HEK293 (cell line): ENCODE data around the gene TMEM232.

Source experiments
- KLF1 ChIP-seq: fragments of 450-650 bp; formaldehyde crosslinking; IDR thresholded peaks from 2 replicates; pipeline ENCODE4 v1.5.1; 2016; ENCODE audit warnings: missing biosample characterization, missing genetic modification characterization
- SP2 ChIP-seq: fragments of 450-650 bp; formaldehyde crosslinking; IDR thresholded peaks from 2 replicates; pipeline ENCODE4 v1.5.1; 2016; ENCODE audit warnings: missing biosample characterization, missing genetic modification characterization
- ZBTB20 ChIP-seq: fragments of 450-650 bp; formaldehyde crosslinking; IDR thresholded peaks from 2 replicates; pipeline ENCODE4 v1.5.1; 2016; ENCODE audit warnings: missing biosample characterization, missing genetic modification characterization
- ZBTB21 ChIP-seq: fragments of 450-650 bp; formaldehyde crosslinking; IDR thresholded peaks from 2 replicates; pipeline ENCODE4 v1.5.1; 2017; ENCODE audit warnings: missing biosample characterization, missing genetic modification characterization
- ZBTB7A ChIP-seq: fragments of 450-650 bp; formaldehyde crosslinking; IDR thresholded peaks from 2 replicates; pipeline ENCODE4 v1.5.1; 2016; ENCODE audit warnings: low read depth, missing biosample characterization, missing genetic modification characterization
- ZFP37 ChIP-seq: fragments of 450-650 bp; formaldehyde crosslinking; IDR thresholded peaks from 2 replicates; pipeline ENCODE4 v1.5.1; 2016; ENCODE audit warnings: missing biosample characterization, missing genetic modification characterization
- ZNF146 ChIP-seq: fragments of 450-650 bp; formaldehyde crosslinking; IDR thresholded peaks from 2 replicates; pipeline ENCODE4 v1.5.1; 2016; ENCODE audit warnings: missing biosample characterization, missing genetic modification characterization
- ZNF561 ChIP-seq: fragments of 450-650 bp; IDR thresholded peaks from 2 replicates; pipeline ENCODE4 v1.5.1; 2018; ENCODE audit warnings: missing biosample characterization, missing genetic modification characterization, borderline replicate concordance
- ZNF629 ChIP-seq: fragments of 450-650 bp; formaldehyde crosslinking; IDR thresholded peaks from 2 replicates; pipeline ENCODE4 v1.5.1; 2017; ENCODE audit warnings: missing biosample characterization, missing genetic modification characterization
- TF ChIP-seq, protein P1 (sequence below): fragments of 450-650 bp; formaldehyde crosslinking; IDR thresholded peaks from 2 replicates; pipeline ENCODE4 v1.5.1; 2017; ENCODE audit warnings: missing biosample characterization, missing genetic modification characterization
- TF ChIP-seq, protein P2 (sequence below): fragments of 450-650 bp; formaldehyde crosslinking; IDR thresholded peaks from 2 replicates; pipeline ENCODE4 v1.5.1; 2016; ENCODE audit warnings: missing biosample characterization, missing genetic modification characterization
- TF ChIP-seq, protein P3 (sequence below): fragments of 450-650 bp; formaldehyde crosslinking; IDR thresholded peaks from 2 replicates; pipeline ENCODE4 v1.5.1; 2016; ENCODE audit warnings: missing biosample characterization, missing genetic modification characterization
- TF ChIP-seq, protein P4 (sequence below): fragments of 450-650 bp; formaldehyde crosslinking; conservative IDR thresholded peaks from 2 replicates; pipeline ENCODE4 v1.5.1; 2016; ENCODE audit warnings: low read depth, missing biosample characterization, missing genetic modification characterization
- TF ChIP-seq, protein P5 (sequence below): fragments of 450-650 bp; formaldehyde crosslinking; IDR thresholded peaks from 2 replicates; pipeline ENCODE4 v1.5.1; 2016; ENCODE audit warnings: missing biosample characterization, missing genetic modification characterization

DNA sequence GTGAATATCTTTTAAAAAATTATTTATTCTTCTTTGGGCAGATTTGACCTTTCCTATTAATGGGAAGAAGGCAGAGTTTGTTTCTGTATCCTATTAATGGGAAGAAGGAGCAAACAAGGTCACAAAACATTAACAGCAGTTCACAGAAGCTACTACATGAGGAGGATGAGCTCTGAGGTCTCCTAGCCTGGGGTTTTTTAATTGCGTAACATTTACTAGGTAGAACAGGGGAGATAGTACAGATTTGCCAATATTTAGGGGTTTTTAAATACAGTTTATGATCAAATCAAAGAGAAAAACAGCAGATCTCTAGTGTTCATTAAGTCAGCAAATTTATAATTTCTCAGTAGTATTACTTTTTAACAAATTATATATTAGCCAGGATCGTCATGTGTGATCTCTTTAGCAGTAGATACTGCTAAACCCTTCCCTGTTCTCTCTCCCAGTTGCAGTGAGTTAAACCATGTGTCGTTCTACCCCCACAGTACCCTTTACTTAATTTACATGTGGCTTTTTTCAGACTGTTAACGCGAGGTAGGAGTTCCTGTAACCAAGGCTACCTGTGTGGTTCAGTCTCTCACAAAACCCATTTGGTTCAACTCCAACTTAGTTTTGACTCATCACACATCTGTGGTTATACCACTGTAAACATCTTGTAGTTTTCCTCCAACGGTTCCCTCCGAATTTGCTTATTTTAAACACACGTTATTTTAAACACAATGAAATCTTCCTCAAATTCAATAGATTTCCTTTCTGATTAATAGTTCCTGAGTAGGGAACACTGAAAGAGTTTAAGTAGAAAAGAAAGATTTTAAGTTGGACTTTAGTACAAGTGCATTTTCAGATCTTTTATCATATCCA, 25.7 kb upstream of the TMEM232 start:
- TF ChIP-seq, protein P1, sequence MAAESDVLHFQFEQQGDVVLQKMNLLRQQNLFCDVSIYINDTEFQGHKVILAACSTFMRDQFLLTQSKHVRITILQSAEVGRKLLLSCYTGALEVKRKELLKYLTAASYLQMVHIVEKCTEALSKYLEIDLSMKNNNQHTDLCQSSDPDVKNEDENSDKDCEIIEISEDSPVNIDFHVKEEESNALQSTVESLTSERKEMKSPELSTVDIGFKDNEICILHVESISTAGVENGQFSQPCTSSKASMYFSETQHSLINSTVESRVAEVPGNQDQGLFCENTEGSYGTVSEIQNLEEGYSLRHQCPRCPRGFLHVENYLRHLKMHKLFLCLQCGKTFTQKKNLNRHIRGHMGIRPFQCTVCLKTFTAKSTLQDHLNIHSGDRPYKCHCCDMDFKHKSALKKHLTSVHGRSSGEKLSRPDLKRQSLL = no peak
- TF ChIP-seq, protein P2, sequence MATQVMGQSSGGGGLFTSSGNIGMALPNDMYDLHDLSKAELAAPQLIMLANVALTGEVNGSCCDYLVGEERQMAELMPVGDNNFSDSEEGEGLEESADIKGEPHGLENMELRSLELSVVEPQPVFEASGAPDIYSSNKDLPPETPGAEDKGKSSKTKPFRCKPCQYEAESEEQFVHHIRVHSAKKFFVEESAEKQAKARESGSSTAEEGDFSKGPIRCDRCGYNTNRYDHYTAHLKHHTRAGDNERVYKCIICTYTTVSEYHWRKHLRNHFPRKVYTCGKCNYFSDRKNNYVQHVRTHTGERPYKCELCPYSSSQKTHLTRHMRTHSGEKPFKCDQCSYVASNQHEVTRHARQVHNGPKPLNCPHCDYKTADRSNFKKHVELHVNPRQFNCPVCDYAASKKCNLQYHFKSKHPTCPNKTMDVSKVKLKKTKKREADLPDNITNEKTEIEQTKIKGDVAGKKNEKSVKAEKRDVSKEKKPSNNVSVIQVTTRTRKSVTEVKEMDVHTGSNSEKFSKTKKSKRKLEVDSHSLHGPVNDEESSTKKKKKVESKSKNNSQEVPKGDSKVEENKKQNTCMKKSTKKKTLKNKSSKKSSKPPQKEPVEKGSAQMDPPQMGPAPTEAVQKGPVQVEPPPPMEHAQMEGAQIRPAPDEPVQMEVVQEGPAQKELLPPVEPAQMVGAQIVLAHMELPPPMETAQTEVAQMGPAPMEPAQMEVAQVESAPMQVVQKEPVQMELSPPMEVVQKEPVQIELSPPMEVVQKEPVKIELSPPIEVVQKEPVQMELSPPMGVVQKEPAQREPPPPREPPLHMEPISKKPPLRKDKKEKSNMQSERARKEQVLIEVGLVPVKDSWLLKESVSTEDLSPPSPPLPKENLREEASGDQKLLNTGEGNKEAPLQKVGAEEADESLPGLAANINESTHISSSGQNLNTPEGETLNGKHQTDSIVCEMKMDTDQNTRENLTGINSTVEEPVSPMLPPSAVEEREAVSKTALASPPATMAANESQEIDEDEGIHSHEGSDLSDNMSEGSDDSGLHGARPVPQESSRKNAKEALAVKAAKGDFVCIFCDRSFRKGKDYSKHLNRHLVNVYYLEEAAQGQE (tag by site-specific recombination) = no peak
- TF ChIP-seq KLF1 = no peak
- TF ChIP-seq ZNF561 (tag by site-specific recombination) = no peak
- TF ChIP-seq ZBTB20 (tag by site-specific recombination) = no peak
- TF ChIP-seq, protein P3, sequence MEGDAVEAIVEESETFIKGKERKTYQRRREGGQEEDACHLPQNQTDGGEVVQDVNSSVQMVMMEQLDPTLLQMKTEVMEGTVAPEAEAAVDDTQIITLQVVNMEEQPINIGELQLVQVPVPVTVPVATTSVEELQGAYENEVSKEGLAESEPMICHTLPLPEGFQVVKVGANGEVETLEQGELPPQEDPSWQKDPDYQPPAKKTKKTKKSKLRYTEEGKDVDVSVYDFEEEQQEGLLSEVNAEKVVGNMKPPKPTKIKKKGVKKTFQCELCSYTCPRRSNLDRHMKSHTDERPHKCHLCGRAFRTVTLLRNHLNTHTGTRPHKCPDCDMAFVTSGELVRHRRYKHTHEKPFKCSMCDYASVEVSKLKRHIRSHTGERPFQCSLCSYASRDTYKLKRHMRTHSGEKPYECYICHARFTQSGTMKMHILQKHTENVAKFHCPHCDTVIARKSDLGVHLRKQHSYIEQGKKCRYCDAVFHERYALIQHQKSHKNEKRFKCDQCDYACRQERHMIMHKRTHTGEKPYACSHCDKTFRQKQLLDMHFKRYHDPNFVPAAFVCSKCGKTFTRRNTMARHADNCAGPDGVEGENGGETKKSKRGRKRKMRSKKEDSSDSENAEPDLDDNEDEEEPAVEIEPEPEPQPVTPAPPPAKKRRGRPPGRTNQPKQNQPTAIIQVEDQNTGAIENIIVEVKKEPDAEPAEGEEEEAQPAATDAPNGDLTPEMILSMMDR (tag by site-specific recombination) = no peak
- TF ChIP-seq SP2 (tag by site-specific recombination) = no peak
- no peak for TF ChIP-seq ZNF146 (tag by site-specific recombination)
- no peak for TF ChIP-seq ZBTB21 (tag by site-specific recombination)
- TF ChIP-seq, protein P4, sequence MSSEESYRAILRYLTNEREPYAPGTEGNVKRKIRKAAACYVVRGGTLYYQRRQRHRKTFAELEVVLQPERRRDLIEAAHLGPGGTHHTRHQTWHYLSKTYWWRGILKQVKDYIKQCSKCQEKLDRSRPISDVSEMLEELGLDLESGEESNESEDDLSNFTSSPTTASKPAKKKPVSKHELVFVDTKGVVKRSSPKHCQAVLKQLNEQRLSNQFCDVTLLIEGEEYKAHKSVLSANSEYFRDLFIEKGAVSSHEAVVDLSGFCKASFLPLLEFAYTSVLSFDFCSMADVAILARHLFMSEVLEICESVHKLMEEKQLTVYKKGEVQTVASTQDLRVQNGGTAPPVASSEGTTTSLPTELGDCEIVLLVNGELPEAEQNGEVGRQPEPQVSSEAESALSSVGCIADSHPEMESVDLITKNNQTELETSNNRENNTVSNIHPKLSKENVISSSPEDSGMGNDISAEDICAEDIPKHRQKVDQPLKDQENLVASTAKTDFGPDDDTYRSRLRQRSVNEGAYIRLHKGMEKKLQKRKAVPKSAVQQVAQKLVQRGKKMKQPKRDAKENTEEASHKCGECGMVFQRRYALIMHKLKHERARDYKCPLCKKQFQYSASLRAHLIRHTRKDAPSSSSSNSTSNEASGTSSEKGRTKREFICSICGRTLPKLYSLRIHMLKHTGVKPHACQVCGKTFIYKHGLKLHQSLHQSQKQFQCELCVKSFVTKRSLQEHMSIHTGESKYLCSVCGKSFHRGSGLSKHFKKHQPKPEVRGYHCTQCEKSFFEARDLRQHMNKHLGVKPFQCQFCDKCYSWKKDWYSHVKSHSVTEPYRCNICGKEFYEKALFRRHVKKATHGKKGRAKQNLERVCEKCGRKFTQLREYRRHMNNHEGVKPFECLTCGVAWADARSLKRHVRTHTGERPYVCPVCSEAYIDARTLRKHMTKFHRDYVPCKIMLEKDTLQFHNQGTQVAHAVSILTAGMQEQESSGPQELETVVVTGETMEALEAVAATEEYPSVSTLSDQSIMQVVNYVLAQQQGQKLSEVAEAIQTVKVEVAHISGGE (tag by site-specific recombination) = no peak
- no peak for TF ChIP-seq ZFP37 (tag by site-specific recombination)
- TF ChIP-seq, protein P5, sequence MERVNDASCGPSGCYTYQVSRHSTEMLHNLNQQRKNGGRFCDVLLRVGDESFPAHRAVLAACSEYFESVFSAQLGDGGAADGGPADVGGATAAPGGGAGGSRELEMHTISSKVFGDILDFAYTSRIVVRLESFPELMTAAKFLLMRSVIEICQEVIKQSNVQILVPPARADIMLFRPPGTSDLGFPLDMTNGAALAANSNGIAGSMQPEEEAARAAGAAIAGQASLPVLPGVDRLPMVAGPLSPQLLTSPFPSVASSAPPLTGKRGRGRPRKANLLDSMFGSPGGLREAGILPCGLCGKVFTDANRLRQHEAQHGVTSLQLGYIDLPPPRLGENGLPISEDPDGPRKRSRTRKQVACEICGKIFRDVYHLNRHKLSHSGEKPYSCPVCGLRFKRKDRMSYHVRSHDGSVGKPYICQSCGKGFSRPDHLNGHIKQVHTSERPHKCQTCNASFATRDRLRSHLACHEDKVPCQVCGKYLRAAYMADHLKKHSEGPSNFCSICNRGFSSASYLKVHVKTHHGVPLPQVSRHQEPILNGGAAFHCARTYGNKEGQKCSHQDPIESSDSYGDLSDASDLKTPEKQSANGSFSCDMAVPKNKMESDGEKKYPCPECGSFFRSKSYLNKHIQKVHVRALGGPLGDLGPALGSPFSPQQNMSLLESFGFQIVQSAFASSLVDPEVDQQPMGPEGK (tag by site-specific recombination) = no peak
- TF ChIP-seq ZNF629 = no peak
- TF ChIP-seq ZBTB7A (tag by site-specific recombination) = no peak
